ENCODE data around the gene ZNF649.

ZNF649 gene

DNA sequence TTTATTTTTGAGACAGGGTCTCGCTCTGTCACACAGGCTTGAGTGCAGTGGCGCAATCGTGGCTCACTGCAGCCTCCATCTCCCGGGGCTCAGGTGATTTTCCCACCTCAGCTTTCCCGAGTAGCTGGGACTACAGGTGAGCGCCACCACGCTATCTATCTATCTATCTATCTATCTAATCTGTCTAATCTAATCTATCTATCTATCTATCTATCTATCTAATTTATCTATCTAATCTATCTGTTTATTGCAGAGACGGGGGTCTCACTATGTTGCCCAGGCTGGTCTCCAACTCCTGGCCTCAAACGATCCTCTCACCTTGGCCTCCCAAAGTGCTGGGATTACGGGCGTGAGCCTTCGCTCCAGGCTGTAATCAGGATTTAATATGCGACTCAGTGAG is 23.0 kb upstream of the ZNF649 start:
- peak overlapping the region; percentile 72 for H3K4me3 ChIP-seq (ENCODE audit: control insufficient read depth, low read depth, low read length)
- no peak for DNase-seq (ENCODE audit: low read depth)
- TF ChIP-seq, protein P1, sequence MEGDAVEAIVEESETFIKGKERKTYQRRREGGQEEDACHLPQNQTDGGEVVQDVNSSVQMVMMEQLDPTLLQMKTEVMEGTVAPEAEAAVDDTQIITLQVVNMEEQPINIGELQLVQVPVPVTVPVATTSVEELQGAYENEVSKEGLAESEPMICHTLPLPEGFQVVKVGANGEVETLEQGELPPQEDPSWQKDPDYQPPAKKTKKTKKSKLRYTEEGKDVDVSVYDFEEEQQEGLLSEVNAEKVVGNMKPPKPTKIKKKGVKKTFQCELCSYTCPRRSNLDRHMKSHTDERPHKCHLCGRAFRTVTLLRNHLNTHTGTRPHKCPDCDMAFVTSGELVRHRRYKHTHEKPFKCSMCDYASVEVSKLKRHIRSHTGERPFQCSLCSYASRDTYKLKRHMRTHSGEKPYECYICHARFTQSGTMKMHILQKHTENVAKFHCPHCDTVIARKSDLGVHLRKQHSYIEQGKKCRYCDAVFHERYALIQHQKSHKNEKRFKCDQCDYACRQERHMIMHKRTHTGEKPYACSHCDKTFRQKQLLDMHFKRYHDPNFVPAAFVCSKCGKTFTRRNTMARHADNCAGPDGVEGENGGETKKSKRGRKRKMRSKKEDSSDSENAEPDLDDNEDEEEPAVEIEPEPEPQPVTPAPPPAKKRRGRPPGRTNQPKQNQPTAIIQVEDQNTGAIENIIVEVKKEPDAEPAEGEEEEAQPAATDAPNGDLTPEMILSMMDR (IDR thresholded peaks at IDR 0.05; ENCODE audit: control insufficient read depth, insufficient read depth, low read depth, low read length, missing control alignments) = no peak

DNA sequence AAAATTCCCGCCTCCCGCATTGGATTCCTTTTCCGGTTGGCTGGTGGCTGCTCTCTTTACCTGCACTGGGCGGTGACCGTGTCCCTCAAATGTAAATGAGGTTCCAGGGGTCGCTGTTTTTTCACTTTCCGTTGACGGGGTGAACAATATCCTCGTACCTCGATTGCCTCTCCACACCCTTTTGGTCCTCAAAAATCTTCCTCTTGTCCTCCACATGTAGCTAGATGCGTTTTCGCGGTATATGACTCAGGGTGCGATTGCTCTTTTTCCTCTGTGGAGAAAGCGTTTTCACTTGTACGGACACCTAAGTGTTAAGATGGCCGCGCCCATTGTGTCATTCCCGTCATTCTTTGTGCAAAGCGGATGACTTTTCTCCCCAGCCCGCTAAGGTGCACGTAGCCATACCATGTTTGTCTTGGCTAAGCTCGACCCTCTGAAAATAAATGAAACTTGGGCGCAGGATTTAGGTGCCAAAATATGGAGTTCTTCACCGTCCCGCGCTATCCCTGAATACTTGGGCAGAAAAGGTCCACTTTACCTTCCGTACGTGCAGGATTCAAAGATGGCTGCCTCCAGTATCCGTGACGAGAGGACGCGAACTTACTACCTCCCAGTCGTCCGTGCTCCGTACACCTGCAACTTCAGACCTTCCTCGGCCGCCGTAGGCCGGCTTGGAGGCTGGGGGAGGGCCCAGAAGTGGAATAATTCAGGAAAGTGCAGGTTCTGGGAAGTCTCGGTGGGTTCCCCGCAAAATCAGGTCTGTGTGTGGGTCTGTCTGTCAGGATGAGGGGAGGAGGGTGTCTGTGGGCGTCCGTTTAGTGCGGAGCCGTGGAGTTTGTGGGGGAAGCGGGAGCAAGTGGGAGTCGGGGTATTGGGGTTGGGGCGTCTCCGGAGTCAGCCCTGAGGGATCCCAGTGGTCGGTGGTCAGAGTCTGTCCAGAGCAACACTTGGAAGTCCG is 22.2 kb upstream of the ZNF649 start, which contains the start of gene ZNF613:
Gene ZNF613 (plus strand): TSS at position 689 of the 958 bp plus-strand sequence. CDS start 8,749 bp downstream, outside the sequence.
- DNase-seq (ENCODE audit: low read depth) = peak; percentile 70
- H3K4me3 ChIP-seq (ENCODE audit: control insufficient read depth, low read depth, low read length) = peak within 1 kb of the TSS; percentile 72
- TF ChIP-seq, protein P1 (IDR thresholded peaks at IDR 0.05; ENCODE audit: control insufficient read depth, insufficient read depth, low read depth, low read length, missing control alignments) = peak; percentile 15

DNA sequence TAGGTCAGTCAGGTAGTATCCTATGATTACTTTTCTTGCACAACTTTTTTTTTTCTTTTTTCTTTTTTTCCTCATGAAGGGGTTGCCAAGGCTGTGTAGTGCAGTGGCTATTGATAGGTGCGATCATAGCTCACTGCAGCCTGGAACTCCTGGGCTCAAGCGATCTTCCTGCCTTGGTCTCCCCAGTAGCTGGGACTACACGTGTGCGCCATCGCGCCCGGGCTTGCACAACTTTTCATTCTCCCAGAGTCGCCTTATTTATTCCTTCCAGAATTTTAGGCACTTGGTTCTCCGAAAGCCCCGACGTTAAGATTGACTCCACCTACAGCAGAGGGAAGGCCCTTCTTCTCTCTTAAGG is 21.6 kb upstream of the ZNF649 start:
- peak overlapping the region; percentile 72 for H3K4me3 ChIP-seq (ENCODE audit: control insufficient read depth, low read depth, low read length)
- TF ChIP-seq, protein P1 (IDR thresholded peaks at IDR 0.05; ENCODE audit: control insufficient read depth, insufficient read depth, low read depth, low read length, missing control alignments) = no peak
- DNase-seq (ENCODE audit: low read depth) = no peak

DNA sequence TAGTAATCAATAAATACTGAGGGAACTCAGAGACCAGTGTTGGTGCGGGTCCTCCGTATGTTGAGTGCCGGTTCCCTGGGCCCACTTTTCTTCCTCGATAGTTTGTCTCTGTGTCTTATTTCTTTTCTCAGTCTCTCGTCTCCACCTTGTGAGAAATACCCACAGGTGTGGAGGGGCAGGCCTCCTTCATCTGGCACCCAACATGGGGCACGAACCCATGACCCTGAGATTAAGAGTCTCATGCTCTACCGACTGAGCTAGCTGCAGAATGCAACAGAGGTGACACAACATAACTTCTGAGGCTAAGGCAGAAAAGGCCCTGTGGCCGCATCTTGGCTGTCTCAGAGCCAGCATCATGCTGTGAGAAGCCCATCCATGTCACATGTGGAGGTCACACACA is 17.1 kb upstream of the ZNF649 start:
- no peak for DNase-seq (ENCODE audit: low read depth)
- TF ChIP-seq, protein P1 (IDR thresholded peaks at IDR 0.05; ENCODE audit: control insufficient read depth, insufficient read depth, low read depth, low read length, missing control alignments) = no peak
- no peak overlapping the region for H3K4me3 ChIP-seq (ENCODE audit: control insufficient read depth, low read depth, low read length)

DNA sequence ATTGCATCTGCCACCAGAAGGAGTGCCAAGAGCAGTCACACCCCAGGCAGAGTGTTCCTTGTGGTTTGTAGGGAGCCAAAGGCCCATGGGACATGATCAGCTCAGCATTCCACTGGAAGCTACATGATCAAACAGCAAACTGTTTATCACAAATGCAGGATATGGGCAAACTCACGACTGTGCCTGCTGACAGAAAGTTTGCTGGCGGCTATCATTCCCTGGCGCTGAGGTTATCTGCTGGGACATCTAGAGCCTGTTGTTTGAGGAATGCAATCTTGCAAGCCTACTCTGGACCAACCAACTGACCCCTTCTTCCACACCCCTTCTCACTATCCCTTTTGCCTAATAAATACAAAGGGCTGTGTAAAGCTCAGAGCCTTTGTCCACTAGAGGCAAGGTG is 14.8 kb upstream of the ZNF649 start:
- no peak overlapping the region for H3K4me3 ChIP-seq (ENCODE audit: control insufficient read depth, low read depth, low read length)
- DNase-seq (ENCODE audit: low read depth) = no peak
- TF ChIP-seq, protein P1 (IDR thresholded peaks at IDR 0.05; ENCODE audit: control insufficient read depth, insufficient read depth, low read depth, low read length, missing control alignments) = no peak

DNA sequence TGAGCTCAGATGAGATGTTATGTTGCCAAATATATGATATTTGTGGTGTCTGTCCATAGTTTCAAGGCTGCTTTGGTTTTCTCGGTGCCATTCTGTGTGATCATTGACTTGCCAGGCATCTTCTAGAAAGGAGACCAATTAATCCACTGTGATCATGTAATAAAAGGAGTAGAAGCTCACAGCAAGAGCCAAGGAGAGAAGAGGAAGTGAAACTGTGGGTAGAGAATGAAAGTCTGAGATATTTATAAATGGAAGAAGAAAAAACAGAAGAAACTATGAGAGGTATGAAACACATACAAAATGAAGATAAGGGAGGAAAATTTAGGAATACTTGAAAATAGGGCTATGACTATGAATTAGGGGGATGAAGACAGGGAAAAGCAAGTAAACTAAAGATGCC is 11.3 kb upstream of the ZNF649 start:
- TF ChIP-seq, protein P1 (IDR thresholded peaks at IDR 0.05; ENCODE audit: control insufficient read depth, insufficient read depth, low read depth, low read length, missing control alignments) = no peak
- DNase-seq (ENCODE audit: low read depth) = no peak
- H3K4me3 ChIP-seq (ENCODE audit: control insufficient read depth, low read depth, low read length) = no peak overlapping the region
